ENCODE results near the gene ZFYVE28. TPM values are rescaled to one million over a fixed set of nuclear protein-coding genes. Genes with fewer than 3 reads are reported as not detected.

ZFYVE28 gene
- 1.9 and 3.8 TPM in 2 replicates for total RNA-seq

GRCh38 chr4:2417765-2418649 is at the start of gene ZFYVE28:
TSS of gene ZFYVE28 (minus strand) at chr4:2418645. CDS start at chr4:2418323, 322 bp downstream.

GRCh38 chr4:2418650-2419571 is 466 bp upstream of the ZFYVE28 start, which contains the start of gene CFAP99:
TSS of gene CFAP99 (plus strand) at chr4:2418955.

GRCh38 chr4:2261853-2262144 is 156.6 kb downstream of the ZFYVE28 start, which contains the start of gene MXD4:
TSS of gene MXD4 (minus strand) at chr4:2262109. CDS start at chr4:2261980, 129 bp downstream.

GRCh38 chr4:2241410-2242353 is 176.8 kb downstream of the ZFYVE28 start, which contains the start of the genes HAUS3 and POLN:
TSS of gene HAUS3 (minus strand) at chr4:2242121. CDS start at chr4:2240946, 1,175 bp downstream.
TSS of gene POLN (minus strand) at chr4:2242121. CDS start at chr4:2229231, 12,890 bp downstream.

Other genes starting within 250 kb of the ZFYVE28 start
- 8.9 and 9.0 TPM in 2 replicates for gene HAUS3, start 176.5 kb downstream of the ZFYVE28 start, total RNA-seq
- gene POLN, start 176.5 kb downstream of the ZFYVE28 start, total RNA-seq = 0.85 and 2.4 TPM in 2 replicates
- 14.9 and 24.6 TPM in 2 replicates for gene MXD4, start 156.5 kb downstream of the ZFYVE28 start, total RNA-seq
- not detected in 2 replicates for gene CFAP99, start 310 bp upstream of the ZFYVE28 start, total RNA-seq
- 51.8 and 96.6 TPM in 2 replicates for gene RNF4, start 50.5 kb upstream of the ZFYVE28 start, total RNA-seq
- gene FAM193A, start 118.0 kb upstream of the ZFYVE28 start, total RNA-seq = 5.1 and 7.0 TPM in 2 replicates